ENCODE data around the gene SCARF2. TPM values are rescaled to one million over a fixed set of nuclear protein-coding genes. Genes with fewer than 3 reads are reported as not detected.
"Not testable (repeated sequence)": the region's sequence is repeated elsewhere in the genome, so short reads cannot be mapped to it uniquely, and the experiment has no call there.

The SCARF2 gene
- total and polyA plus RNA-seq, 2 experiments from 2014 or later = 7.9 to 45.6 TPM

DNA sequence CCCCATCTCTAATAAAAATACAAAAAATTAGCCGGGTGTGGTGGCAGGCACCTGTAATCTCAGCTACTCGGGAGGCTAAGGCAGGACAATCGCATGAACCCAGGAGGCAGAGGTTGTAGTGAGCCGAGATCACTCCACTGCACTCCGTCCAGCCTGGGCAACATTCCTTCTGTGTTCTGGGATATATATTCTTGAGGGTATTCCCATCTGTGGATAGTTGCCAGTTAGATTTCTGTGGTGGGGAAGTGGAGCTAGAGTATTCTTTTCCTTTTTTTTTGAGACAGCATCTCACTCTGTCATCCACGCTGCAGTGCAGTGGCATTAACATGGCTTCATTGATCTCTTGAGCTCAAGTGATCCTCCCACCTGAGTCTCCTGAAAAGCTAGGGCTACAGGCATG is 52.8 kb downstream of the SCARF2 start:
- no peak for TF ChIP-seq EZH2 (IDR thresholded peaks at IDR 0.05; ENCODE audit: insufficient read depth, poor library complexity, severe bottlenecking)
- no peak for TF ChIP-seq EZH2phosphoT487 (IDR thresholded peaks at IDR 0.05; ENCODE audit: insufficient read depth, low read depth)
- Histone ChIP-seq H3K79me2 (ENCODE audit: insufficient read depth) (no peaks in the 10 kb centered on the region), H3K4me1 (ENCODE audit: insufficient read depth) (no peaks in the 10 kb centered on the region), H3K36me3 (ENCODE audit: low read depth) (no peaks in the 10 kb centered on the region), H3F3A (ENCODE audit: insufficient read depth) (no peaks in the 10 kb centered on the region), H3K27me3 (replicated peaks; ENCODE audit: insufficient read depth) (peaks cover 19% of the 10 kb centered on the region), H3K4me2 (ENCODE audit: unreplicated experiment) (no peak overlapping the region), H3K9ac (no peak overlapping the region), H4K20me1 (ENCODE audit: insufficient read depth) (no peaks in the 10 kb centered on the region), H3K4me3 (no peak overlapping the region), H3K9me2 (ENCODE audit: insufficient read depth) (no peaks in the 10 kb centered on the region), H3K9me3 (ENCODE audit: low read depth) (no peaks in the 10 kb centered on the region), H2AFZ (no peak overlapping the region), H3K27ac (no peak overlapping the region)
- 54 to 66% methylated on average over 6 of the region's 6 CpGs for WGBS, 2 experiments (ENCODE audit: low coverage in 1 of 2, low lambda C conversion rate in 2 of 2, missing lambda C conversion rate in 2 of 2)
- no peak for DNase-seq
- in situ Hi-C loops (cut with MboI) = no loop called here

DNA sequence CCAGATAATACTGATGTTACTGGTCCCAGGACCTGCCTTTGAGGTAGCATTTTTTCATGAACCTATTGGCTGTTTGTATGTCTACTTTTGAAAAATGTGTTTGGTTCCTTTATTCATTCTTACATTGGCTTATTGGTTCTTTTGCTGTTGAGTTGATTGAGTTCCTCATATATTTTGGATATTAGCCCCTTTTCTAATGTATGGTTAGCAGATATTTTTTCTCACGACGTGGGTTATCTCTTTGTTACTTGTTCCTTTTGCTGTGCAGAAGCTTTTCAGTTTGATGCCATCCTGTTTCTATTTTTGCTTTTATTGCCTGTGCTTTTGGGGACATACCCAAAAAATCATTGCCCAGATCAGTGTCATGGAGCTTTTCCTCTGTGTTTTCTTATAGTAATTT is 53.5 kb downstream of the SCARF2 start:
- TF ChIP-seq EZH2 (IDR thresholded peaks at IDR 0.05; ENCODE audit: insufficient read depth, poor library complexity, severe bottlenecking) = no peak
- TF ChIP-seq EZH2phosphoT487 (IDR thresholded peaks at IDR 0.05; ENCODE audit: insufficient read depth, low read depth) = no peak
- Histone ChIP-seq H3K9ac (no peak overlapping the region), H3K9me3 (ENCODE audit: low read depth) (no peaks in the 10 kb centered on the region), H3K4me1 (ENCODE audit: insufficient read depth) (no peaks in the 10 kb centered on the region), H4K20me1 (ENCODE audit: insufficient read depth) (no peaks in the 10 kb centered on the region), H3K79me2 (ENCODE audit: insufficient read depth) (no peaks in the 10 kb centered on the region), H3K9me2 (ENCODE audit: insufficient read depth) (no peaks in the 10 kb centered on the region), H3K4me2 (ENCODE audit: unreplicated experiment) (no peak overlapping the region), H2AFZ (no peak overlapping the region), H3K27me3 (replicated peaks; ENCODE audit: insufficient read depth) (peaks cover 19% of the 10 kb centered on the region), H3F3A (ENCODE audit: insufficient read depth) (no peaks in the 10 kb centered on the region), H3K36me3 (ENCODE audit: low read depth) (no peaks in the 10 kb centered on the region), H3K27ac (no peak overlapping the region), H3K4me3 (no peak overlapping the region)
- in situ Hi-C loops (cut with MboI) = no loop called here
- no peak for DNase-seq
- WGBS, 2 experiments (ENCODE audit: low coverage in 1 of 2, low lambda C conversion rate in 2 of 2, missing lambda C conversion rate in 2 of 2) = 37 to 39% methylated on average over 2 of the region's 2 CpGs

DNA sequence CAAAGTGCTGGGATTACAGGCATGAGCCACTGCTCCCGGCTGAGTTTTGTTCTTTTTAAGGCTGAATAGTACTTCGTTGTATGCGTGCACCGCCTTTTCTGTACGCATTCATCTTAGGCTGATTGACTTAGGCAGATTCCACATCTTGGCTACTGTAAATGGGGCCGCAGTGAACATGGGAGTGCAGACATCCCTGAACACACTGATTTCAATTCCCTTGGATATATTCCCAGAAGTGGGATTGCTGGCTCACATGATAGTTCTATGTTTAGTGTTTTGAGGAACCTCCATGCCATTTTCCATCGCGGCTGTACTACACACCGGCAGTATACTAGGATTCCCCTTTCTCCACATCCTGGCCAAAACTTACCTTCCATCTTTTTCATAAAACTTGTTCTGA is 54.1 kb downstream of the SCARF2 start:
- TF ChIP-seq EZH2 (IDR thresholded peaks at IDR 0.05; ENCODE audit: insufficient read depth, poor library complexity, severe bottlenecking) (no peak), EZH2phosphoT487 (IDR thresholded peaks at IDR 0.05; ENCODE audit: insufficient read depth, low read depth) (no peak)
- no peak for DNase-seq
- Histone ChIP-seq H3K36me3 (ENCODE audit: low read depth) (no peaks in the 10 kb centered on the region), H3K4me3 (no peak overlapping the region), H3K9me3 (ENCODE audit: low read depth) (no peaks in the 10 kb centered on the region), H3K79me2 (ENCODE audit: insufficient read depth) (no peaks in the 10 kb centered on the region), H3K9me2 (ENCODE audit: insufficient read depth) (no peaks in the 10 kb centered on the region), H4K20me1 (ENCODE audit: insufficient read depth) (no peaks in the 10 kb centered on the region), H3K9ac (no peak overlapping the region), H2AFZ (no peak overlapping the region), H3K27me3 (replicated peaks; ENCODE audit: insufficient read depth) (peaks cover 19% of the 10 kb centered on the region), H3K4me2 (ENCODE audit: unreplicated experiment) (no peak overlapping the region), H3K27ac (no peak overlapping the region), H3K4me1 (ENCODE audit: insufficient read depth) (no peaks in the 10 kb centered on the region), H3F3A (ENCODE audit: insufficient read depth) (no peaks in the 10 kb centered on the region)
- 76 to 86% methylated on average over 9 of the region's 9 CpGs for WGBS, 2 experiments (ENCODE audit: low coverage in 1 of 2, low lambda C conversion rate in 2 of 2, missing lambda C conversion rate in 2 of 2)
- in situ Hi-C loops (cut with MboI) = no loop called here

DNA sequence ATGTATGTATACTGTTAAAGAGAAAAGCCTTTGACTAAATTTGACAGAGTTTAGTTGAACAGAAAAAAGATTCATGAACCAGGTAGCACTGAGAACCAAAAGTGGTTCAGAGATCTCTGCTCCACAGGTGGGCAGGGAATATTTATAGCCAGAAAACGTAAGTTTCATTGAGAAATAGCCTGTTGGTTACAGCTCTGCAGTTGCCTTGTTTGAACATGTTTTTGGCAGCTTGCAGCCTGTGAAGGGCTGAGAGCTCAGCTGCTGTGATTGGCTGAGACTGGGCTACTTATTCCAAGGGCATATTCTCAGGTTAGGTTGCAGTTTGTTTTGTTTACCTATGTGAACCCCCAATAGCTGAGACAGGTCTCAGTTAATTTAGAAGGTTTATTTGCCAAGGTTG is 57.1 kb downstream of the SCARF2 start:
- Histone ChIP-seq H4K20me1 (ENCODE audit: insufficient read depth) (no peaks in the 10 kb centered on the region), H3K27me3 (replicated peaks; ENCODE audit: insufficient read depth) (peaks cover 5% of the 10 kb centered on the region), H3K27ac (no peak overlapping the region), H3K9ac (no peak overlapping the region), H3K9me2 (ENCODE audit: insufficient read depth) (no peaks in the 10 kb centered on the region), H3K4me2 (ENCODE audit: unreplicated experiment) (no peak overlapping the region), H3K79me2 (ENCODE audit: insufficient read depth) (no peaks in the 10 kb centered on the region), H3K4me3 (no peak overlapping the region), H2AFZ (no peak overlapping the region), H3K4me1 (ENCODE audit: insufficient read depth) (no peaks in the 10 kb centered on the region), H3K9me3 (ENCODE audit: low read depth) (no peaks in the 10 kb centered on the region), H3F3A (ENCODE audit: insufficient read depth) (no peaks in the 10 kb centered on the region), H3K36me3 (ENCODE audit: low read depth) (no peaks in the 10 kb centered on the region)
- no peak for DNase-seq
- WGBS, 2 experiments (ENCODE audit: low coverage in 1 of 2, low lambda C conversion rate in 2 of 2, missing lambda C conversion rate in 2 of 2) = 3 to 17% methylated on average over 1 of the region's 1 CpG
- in situ Hi-C loops (cut with MboI) = no loop called here
- TF ChIP-seq EZH2 (IDR thresholded peaks at IDR 0.05; ENCODE audit: insufficient read depth, poor library complexity, severe bottlenecking) = no peak
- TF ChIP-seq EZH2phosphoT487 (IDR thresholded peaks at IDR 0.05; ENCODE audit: insufficient read depth, low read depth) = no peak

DNA sequence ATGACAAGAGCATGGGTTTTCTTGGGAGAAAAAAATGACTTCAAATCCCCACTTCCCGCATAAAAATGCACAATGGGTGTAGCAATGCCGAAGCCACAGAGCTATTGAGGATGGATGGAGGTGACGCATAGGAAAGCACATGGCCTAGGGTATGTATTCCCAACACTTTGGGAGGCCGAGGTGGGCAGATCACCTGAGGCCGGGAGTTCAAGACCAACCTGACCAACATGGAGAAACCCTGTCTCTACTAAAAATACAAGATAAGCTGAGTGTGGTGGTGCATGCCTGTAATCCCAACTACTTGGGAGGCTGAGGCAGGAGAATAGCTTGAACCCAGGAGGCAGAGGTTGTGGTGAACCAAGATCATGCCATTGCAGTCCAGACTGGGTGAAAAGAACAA is 58.9 kb downstream of the SCARF2 start:
- H3K9ac ChIP-seq; H3K36me3 ChIP-seq (ENCODE audit: low read depth); DNase-seq; H3K27ac ChIP-seq; in situ Hi-C loops (cut with MboI); H3K27me3 ChIP-seq (replicated peaks; ENCODE audit: insufficient read depth); H4K20me1 ChIP-seq (ENCODE audit: insufficient read depth); H3K4me1 ChIP-seq (ENCODE audit: insufficient read depth); H2AFZ ChIP-seq; H3F3A ChIP-seq (ENCODE audit: insufficient read depth); H3K9me2 ChIP-seq (ENCODE audit: insufficient read depth); H3K79me2 ChIP-seq (ENCODE audit: insufficient read depth); H3K4me2 ChIP-seq (ENCODE audit: unreplicated experiment); H3K4me3 ChIP-seq; H3K9me3 ChIP-seq (ENCODE audit: low read depth): not testable (repeated sequence)
- WGBS, 2 experiments (ENCODE audit: low coverage in 1 of 2, low lambda C conversion rate in 2 of 2, missing lambda C conversion rate in 2 of 2) = 75 to 81% methylated on average over 5 of the region's 5 CpGs

All from GM23248 (cell line).